HepG2 (cell line): ENCODE measurements around the gene MAGEA9B. TPM values are rescaled to one million over a fixed set of nuclear protein-coding genes. Genes with fewer than 3 reads are reported as not detected.
A peak's percentile ranks its signal among the peaks of the same experiment; 100 is the strongest.

Experiments used
- CC2D1A ChIP-seq: sonication (generic); formaldehyde crosslinking; IDR thresholded peaks from 2 replicates; pipeline ENCODE4 v1.8.1; 2023; ENCODE audit warnings: mild to moderate bottlenecking, missing genetic modification reagents
- DNMT1 ChIP-seq: sonication (generic); formaldehyde crosslinking; IDR thresholded peaks from 2 replicates; pipeline ENCODE4 v1.5.1; 2020; ENCODE audit warnings: mild to moderate bottlenecking, missing genetic modification reagents
- FOXA1 ChIP-seq, 2 experiments: fragments of 450-650 bp in 1 of 2; sonication (generic) in 1 of 2; formaldehyde crosslinking in 1 of 2; IDR thresholded peaks; 2 replicates each; pipeline versions ENCODE4 v1.4.0 to v1.6.1; 2016 to 2020; ENCODE audit warnings: missing genetic modification reagents in 1 of 2
- GATAD1 ChIP-seq: IDR thresholded peaks from 2 replicates; pipeline ENCODE4 v1.6.1; 2016; ENCODE audit warnings: missing genetic modification reagents, missing compliant biosample characterization
- GMEB2 ChIP-seq: IDR thresholded peaks from 2 replicates; pipeline ENCODE4 v1.6.1; 2016; ENCODE audit warnings: missing biosample characterization, missing genetic modification reagents, low read depth
- GZF1 ChIP-seq: sonication (generic); formaldehyde crosslinking; IDR thresholded peaks from 2 replicates; pipeline ENCODE4 v1.5.1; 2020; ENCODE audit warnings: mild to moderate bottlenecking, missing genetic modification reagents
- KLF16 ChIP-seq, 2 experiments: sonication (generic) in 1 of 2; formaldehyde crosslinking in 1 of 2; IDR thresholded peaks; 2 replicates each; pipeline versions ENCODE4 v1.6.1 to v1.8.0; 2016 to 2023; ENCODE audit warnings: missing genetic modification reagents in 2 of 2, missing compliant biosample characterization in 1 of 2
- MAFF ChIP-seq: IDR thresholded peaks from 2 replicates; pipeline ENCODE4 v1.6.1; 2011; ENCODE audit warnings: low read depth, low read length, improper control_type of control experiment
- MED1 ChIP-seq: sonication (generic); formaldehyde crosslinking; IDR thresholded peaks from 2 replicates; pipeline ENCODE4 v1.4.0; 2020; ENCODE audit warnings: missing genetic modification reagents
- MZF1 ChIP-seq: sonication (generic); formaldehyde crosslinking; IDR thresholded peaks from 2 replicates; pipeline ENCODE4 v1.8.1; 2023; ENCODE audit warnings: mild to moderate bottlenecking, missing genetic modification reagents, borderline replicate concordance
- TAF1 ChIP-seq: sonication (generic); formaldehyde crosslinking; IDR thresholded peaks from 2 replicates; pipeline ENCODE4 v1.4.0; 2020; ENCODE audit warnings: missing genetic modification reagents
- ZNF280B ChIP-seq: sonication (generic); formaldehyde crosslinking; IDR thresholded peaks from 2 replicates; pipeline ENCODE4 v1.5.0; 2020; ENCODE audit warnings: missing genetic modification reagents, mild to moderate bottlenecking, borderline replicate concordance
- ZNF501 ChIP-seq: sonication (generic); formaldehyde crosslinking; IDR thresholded peaks from 2 replicates; pipeline ENCODE4 v1.5.1; 2020; ENCODE audit warnings: mild to moderate bottlenecking, moderate library complexity, missing genetic modification reagents
- ZNF572 ChIP-seq: sonication (generic); formaldehyde crosslinking; IDR thresholded peaks from 2 replicates; pipeline ENCODE4 v1.5.1; 2020; ENCODE audit warnings: mild to moderate bottlenecking, missing genetic modification reagents
- polyA plus RNA-seq, 8 experiments: library from polyadenylated mRNA; depleted of rRNA in 3 of 8; stranded (reverse) in 7 of 8; unstranded in 1 of 8; fragments of >200 nt; fragmentation: Illumina TruSeq in 4 of 8; extraction: Trizol in 4 of 8; gene quantifications; 2 replicates each; pipeline versions ENCODE4 v1.2.1 to v1.2.3, GENCODE V29; 2011 to 2016; ENCODE audit warnings: low read depth in 4 of 8, missing spikeins in 1 of 8, mixed read lengths in 1 of 8; ENCODE audit not compliant: insufficient read depth in 1 of 8
- total RNA-seq, 5 experiments: library from RNA; depleted of rRNA; stranded (reverse); fragments of >200 nt; fragmentation: Illumina TruSeq; extraction: Trizol; gene quantifications; 2 replicates each; pipeline ENCODE4 v1.2.3, GENCODE V29; 2016; ENCODE audit warnings: low read depth in 1 of 5
- TF ChIP-seq, protein P1 (sequence below): sonication (generic); formaldehyde crosslinking; IDR thresholded peaks from 2 replicates; pipeline ENCODE4 v1.8.1; 2023; ENCODE audit warnings: mild to moderate bottlenecking, moderate library complexity, missing genetic modification reagents
- TF ChIP-seq, protein P2 (sequence below): sonication (generic); formaldehyde crosslinking; IDR thresholded peaks from 2 replicates; pipeline ENCODE4 v1.9.0; 2022; ENCODE audit warnings: missing genetic modification reagents, mild to moderate bottlenecking, borderline replicate concordance
- TF ChIP-seq, protein P3 (sequence below): IDR thresholded peaks from 2 replicates; pipeline ENCODE4 v1.6.1; 2016; ENCODE audit warnings: mild to moderate bottlenecking
- TF ChIP-seq, protein P4 (sequence below): IDR thresholded peaks from 2 replicates; pipeline ENCODE4 v1.6.1; 2018; ENCODE audit warnings: missing genetic modification reagents, mild to moderate bottlenecking, missing compliant biosample characterization

The MAGEA9B gene
- total and polyA plus RNA-seq, 2 of the 13 experiments (the other 11 are each of a cell fraction or from before 2014, with no cell fraction given), result 0.07 to 0.11 TPM

GRCh38 chrX:149540621-149541520 is 46.4 kb downstream of the MAGEA9B start, which contains the start of gene EOLA1 (continued):
- TF ChIP-seq, protein P1, sequence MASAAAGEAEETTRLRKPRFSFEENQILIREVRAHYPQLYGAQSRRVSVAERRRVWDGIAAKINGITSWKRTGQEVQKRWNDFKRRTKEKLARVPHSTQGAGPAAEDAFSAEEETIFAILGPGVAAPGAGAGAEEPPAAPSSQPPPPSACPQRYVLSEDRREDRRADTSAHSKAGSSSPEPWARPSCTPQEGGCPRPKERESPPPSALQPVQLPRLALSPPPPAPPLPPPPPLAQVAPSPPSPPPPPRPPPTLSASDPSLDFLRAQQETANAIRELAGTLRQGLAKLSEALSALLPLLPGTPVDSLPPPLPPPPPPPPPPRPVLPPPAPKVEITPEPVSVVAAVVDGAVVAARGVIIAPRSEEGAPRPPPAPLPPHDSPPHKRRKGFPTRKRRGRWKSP (CRISPR knock-in tag), result peak; percentile 36; the same call in 1 of the 2 replicates
- peak; percentile 43; the same call in 1 of the 2 replicates for TF ChIP-seq TAF1 (CRISPR knock-in tag)
- TF ChIP-seq GMEB2 (CRISPR knock-in tag), result peak; percentile 98
- TF ChIP-seq, protein P2, sequence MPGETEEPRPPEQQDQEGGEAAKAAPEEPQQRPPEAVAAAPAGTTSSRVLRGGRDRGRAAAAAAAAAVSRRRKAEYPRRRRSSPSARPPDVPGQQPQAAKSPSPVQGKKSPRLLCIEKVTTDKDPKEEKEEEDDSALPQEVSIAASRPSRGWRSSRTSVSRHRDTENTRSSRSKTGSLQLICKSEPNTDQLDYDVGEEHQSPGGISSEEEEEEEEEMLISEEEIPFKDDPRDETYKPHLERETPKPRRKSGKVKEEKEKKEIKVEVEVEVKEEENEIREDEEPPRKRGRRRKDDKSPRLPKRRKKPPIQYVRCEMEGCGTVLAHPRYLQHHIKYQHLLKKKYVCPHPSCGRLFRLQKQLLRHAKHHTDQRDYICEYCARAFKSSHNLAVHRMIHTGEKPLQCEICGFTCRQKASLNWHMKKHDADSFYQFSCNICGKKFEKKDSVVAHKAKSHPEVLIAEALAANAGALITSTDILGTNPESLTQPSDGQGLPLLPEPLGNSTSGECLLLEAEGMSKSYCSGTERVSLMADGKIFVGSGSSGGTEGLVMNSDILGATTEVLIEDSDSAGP (CRISPR knock-in tag), result peak; percentile 53
- no peak for TF ChIP-seq ZNF280B
- TF ChIP-seq GATAD1 (CRISPR knock-in tag), result peak; percentile 87
- TF ChIP-seq MED1 (CRISPR knock-in tag), result peak; percentile 48; the same call in 1 of the 2 replicates
- TF ChIP-seq CC2D1A (CRISPR knock-in tag), result no peak
- 0 out of 4 replicates have a peak, but pooled peaks of 1 of the 2 experiments have one; percentile 20 for TF ChIP-seq KLF16 (CRISPR knock-in tag; IDR thresholded peaks at IDR 0.05)
- TF ChIP-seq ZNF501 (CRISPR knock-in tag), result peak; percentile 61; the same call in 1 of the 2 replicates
- no peak for TF ChIP-seq GZF1
- TF ChIP-seq, protein P3, sequence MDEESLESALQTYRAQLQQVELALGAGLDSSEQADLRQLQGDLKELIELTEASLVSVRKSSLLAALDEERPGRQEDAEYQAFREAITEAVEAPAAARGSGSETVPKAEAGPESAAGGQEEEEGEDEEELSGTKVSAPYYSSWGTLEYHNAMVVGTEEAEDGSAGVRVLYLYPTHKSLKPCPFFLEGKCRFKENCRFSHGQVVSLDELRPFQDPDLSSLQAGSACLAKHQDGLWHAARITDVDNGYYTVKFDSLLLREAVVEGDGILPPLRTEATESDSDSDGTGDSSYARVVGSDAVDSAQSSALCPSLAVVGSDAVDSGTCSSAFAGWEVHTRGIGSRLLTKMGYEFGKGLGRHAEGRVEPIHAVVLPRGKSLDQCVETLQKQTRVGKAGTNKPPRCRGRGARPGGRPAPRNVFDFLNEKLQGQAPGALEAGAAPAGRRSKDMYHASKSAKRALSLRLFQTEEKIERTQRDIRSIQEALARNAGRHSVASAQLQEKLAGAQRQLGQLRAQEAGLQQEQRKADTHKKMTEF (CRISPR knock-in tag), result 0 out of 2 replicates have a peak, but pooled peaks have one; percentile 30
- TF ChIP-seq, protein P4, sequence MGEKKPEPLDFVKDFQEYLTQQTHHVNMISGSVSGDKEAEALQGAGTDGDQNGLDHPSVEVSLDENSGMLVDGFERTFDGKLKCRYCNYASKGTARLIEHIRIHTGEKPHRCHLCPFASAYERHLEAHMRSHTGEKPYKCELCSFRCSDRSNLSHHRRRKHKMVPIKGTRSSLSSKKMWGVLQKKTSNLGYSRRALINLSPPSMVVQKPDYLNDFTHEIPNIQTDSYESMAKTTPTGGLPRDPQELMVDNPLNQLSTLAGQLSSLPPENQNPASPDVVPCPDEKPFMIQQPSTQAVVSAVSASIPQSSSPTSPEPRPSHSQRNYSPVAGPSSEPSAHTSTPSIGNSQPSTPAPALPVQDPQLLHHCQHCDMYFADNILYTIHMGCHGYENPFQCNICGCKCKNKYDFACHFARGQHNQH (CRISPR knock-in tag), result 0 out of 2 replicates have a peak, but pooled peaks have one; percentile 34
- no peak for TF ChIP-seq ZNF572 (CRISPR knock-in tag)
- TF ChIP-seq FOXA1 (IDR thresholded peaks at IDR 0.05), result no peak
- peak; percentile 36 for TF ChIP-seq FOXA1 (CRISPR knock-in tag; IDR thresholded peaks at IDR 0.05)
- no peak for TF ChIP-seq MZF1 (CRISPR knock-in tag)
- TF ChIP-seq DNMT1, result 0 out of 2 replicates have a peak, but pooled peaks have one; percentile 22
- TF ChIP-seq MAFF, result no peak
